GM12892 (cell line): ENCODE measurements around the gene P2RX1.

Source experiments
- DNase-seq: peaks from one replicate; pipeline ENCODE4 v3.0.0; 2011; ENCODE audit not compliant: insufficient read length
- FAIRE-seq: peaks from 2 replicates; lab custom pipeline; 2011; peaks lifted over from hg19 to GRCh38; lab: Jason Lieb, UNC
- POLR2A ChIP-seq: IDR thresholded peaks from 2 replicates; pipeline ENCODE4 v1.6.1; 2011; ENCODE audit warnings: low read depth, low read length, control low read depth
- POLR2AphosphoS5 ChIP-seq: IDR thresholded peaks from 2 replicates; pipeline ENCODE4 v1.6.1; 2011; ENCODE audit warnings: low read depth, low read length, control low read depth
- TAF1 ChIP-seq: IDR thresholded peaks from 2 replicates; pipeline ENCODE4 v1.6.1; 2011; ENCODE audit warnings: low read depth, mild to moderate bottlenecking, control low read depth, low read length, borderline replicate concordance

Gene P2RX1

DNA sequence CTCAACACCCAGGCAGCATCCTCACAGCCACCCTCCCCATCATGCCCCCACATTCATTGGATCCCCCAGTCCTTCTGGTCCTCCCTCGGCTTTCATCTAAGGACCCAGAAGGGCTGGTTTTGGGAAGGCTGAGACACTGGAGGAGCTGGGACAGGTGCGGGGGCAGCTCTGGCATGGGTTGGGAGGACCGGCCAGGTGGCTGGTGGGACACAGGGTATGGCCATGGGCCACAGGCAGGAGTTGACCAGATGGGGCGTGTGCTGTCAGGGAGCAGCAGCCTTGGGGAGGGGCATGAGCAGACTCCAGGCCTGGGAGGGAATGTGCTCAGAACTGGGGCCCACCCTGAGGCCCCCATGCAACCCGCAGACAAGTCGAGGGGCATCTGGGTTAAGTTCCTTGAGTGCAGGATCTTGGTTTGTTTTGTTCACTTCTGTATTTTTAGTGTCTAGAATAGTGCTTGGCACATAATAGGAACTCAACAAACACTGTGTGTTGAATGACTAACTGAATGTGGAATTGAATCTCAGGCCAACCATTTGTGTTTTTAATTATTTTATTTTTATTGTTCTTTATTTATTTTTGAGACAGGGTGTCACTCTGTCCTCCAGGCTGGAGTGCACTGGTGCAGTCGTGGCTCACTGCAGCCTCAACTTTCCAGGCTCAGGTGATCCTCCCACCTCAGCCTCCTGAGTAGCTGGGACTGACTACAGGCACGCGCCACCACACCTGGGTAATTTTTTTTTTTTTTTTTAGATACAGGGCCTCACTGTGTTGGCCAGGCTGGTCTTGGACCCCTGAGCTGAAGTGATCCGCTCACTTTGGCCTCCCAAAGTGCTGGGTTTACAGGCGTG is 5.6 kb downstream of the P2RX1 start:
- TF ChIP-seq POLR2AphosphoS5 (no peak), POLR2A (no peak), TAF1 (no peak)
- FAIRE-seq (no peak), DNase-seq (no peak)

DNA sequence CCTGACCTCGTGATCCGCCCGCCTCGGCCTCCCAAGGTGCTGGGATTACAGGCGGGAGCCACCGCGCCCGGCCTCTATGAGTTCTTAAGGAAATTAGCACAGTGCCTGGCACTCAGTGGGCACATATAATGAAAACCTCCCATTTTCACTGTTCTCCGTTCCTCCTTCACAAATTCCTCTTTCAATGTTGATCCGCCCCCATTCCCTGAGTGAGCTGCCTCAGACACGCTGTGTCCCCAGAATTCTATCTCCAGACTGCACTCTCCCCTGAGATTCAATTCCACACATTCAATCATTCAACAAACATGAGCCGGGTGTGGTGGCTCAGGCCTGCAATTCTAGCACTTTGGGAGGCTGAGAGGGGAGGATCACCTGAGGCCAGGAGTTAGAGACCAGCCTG is 7.0 kb downstream of the P2RX1 start:
- DNase-seq: no peak
- TF ChIP-seq POLR2A (no peak), TAF1 (no peak), POLR2AphosphoS5 (no peak)
- FAIRE-seq: no peak

DNA sequence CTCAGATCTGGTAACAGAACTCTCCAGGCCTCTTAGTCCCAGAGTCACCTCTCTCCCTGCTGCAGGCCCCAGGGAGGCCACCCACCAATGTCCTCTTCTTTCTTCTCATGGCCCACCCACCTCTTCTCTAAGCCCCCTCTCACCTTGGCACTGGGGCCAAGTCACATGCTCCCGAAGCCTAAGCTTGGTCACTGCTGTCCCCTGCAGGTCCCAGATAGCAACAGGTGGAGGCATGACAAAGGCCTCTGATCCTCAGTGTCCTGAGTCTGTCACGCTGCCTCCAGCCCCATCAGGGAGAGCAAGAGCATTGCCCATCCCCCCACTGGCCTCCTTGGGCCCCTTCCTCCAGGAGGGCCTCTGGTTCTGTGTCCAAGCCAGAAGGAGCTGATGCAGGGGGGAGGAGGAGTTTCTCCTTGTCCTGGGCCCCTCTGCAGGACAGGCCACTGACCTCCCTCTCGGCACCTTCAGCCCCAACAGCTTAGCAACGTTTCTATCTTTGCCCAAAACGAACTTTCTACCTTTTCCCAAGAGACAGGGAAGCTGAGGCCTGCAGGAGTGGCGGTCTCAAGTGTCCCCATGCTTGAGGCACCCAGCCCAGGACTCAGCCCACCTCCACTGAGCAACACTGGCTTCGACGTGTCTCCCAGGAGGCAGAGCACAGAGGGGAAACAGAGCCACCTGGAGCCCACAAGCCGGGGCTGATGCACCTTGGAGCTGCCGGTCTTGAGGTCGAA is 8.6 kb downstream of the P2RX1 start:
- no peak for TF ChIP-seq POLR2AphosphoS5
- TF ChIP-seq POLR2A: no peak
- TF ChIP-seq TAF1: no peak
- no peak for DNase-seq
- FAIRE-seq: no peak

DNA sequence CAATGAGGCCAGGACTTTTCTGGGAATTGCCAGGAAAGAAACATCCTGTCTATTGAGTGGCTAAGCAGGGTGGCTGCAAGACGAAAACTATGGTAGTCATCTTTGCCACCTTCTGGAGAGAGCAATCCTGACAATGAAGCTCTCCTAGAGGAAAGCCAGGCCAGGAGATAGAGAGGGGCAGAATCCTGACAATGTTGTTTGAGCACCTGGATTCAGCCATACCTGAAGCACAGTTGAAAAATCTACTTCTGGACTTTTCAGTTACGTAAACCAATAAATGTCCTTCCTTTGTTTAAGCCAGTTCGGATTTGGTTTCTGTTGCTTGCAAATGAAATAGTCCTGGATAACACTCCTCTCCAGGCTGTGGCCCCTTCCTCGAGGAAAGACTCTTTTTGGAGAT is 9.4 kb downstream of the P2RX1 start:
- no peak for TF ChIP-seq TAF1
- TF ChIP-seq POLR2AphosphoS5: no peak
- no peak for TF ChIP-seq POLR2A
- no peak for DNase-seq
- FAIRE-seq: no peak

DNA sequence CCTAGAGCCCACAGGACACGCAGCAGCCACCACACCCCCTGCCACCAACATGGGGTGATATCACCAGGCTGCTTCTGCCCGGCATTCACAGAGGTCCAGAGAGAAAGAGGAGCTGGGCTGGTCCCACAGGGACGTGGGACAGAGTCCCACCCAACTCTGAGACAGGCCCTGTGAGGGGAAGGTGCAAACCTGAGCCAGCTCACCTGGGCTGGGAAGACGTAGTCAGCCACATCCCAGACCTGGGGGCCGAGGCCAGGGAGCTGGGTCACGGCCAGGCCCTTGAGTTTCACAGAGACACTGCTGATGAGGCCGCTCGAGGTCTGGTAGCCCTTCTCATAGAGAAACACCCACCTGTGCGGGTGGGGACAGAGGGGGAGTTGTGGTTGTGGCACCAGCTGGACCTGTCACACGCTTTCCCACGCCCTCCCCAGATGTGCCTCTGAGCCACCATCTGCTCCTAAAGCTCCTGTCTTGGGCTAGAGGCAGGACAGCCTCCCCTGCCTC is 11.2 kb downstream of the P2RX1 start:
- DNase-seq (no peak), FAIRE-seq (no peak)
- no peak for TF ChIP-seq POLR2A
- TF ChIP-seq TAF1: 0 out of 2 replicates have a peak, but pooled peaks have one; percentile 11
- no peak for TF ChIP-seq POLR2AphosphoS5

DNA sequence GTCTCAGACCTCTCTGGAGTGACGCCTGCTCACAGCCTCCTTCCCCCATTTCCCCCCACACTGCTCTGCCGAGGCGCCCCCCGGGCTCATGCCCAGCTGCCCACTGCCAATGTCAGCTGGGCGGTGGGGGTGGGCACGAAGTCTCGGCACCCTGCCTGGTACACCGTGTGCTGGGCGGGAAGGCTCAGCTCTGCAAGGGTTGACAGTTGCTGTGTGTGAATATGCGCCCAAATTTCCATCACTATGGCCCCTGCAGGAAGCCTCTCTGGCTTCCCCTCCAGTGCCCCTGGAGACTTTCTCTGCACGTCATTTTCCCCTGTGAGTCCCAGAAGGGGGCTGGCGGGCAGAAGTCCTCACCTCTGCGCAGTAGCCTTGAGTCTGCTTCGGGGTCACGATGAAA is 11.8 kb downstream of the P2RX1 start:
- DNase-seq (no peak), FAIRE-seq (peak; percentile 73)
- TF ChIP-seq TAF1: no peak
- TF ChIP-seq POLR2AphosphoS5: no peak
- TF ChIP-seq POLR2A: no peak

DNA sequence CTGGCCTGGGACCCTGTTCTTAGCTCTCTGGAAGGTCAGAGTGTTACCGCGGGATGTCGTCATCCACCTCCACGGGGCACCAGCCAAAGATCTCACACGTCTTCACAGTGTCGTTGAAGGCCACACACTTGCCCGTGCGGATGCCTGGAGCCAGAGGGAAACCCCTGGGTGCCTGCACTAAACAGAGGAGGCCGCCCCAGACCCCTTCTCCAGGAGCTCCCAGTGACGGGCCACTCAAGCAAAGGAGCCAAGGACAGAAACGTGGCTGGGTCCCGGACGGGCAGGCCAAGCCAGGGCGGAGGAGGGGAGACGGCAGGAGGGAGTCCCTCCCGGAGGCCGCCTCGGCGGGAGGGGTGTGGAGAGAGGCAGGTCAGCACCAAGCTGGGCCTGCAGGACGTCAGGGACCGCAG is 12.4 kb downstream of the P2RX1 start:
- FAIRE-seq (no peak), DNase-seq (no peak)
- TF ChIP-seq TAF1 (no peak), POLR2A (no peak), POLR2AphosphoS5 (no peak)

DNA sequence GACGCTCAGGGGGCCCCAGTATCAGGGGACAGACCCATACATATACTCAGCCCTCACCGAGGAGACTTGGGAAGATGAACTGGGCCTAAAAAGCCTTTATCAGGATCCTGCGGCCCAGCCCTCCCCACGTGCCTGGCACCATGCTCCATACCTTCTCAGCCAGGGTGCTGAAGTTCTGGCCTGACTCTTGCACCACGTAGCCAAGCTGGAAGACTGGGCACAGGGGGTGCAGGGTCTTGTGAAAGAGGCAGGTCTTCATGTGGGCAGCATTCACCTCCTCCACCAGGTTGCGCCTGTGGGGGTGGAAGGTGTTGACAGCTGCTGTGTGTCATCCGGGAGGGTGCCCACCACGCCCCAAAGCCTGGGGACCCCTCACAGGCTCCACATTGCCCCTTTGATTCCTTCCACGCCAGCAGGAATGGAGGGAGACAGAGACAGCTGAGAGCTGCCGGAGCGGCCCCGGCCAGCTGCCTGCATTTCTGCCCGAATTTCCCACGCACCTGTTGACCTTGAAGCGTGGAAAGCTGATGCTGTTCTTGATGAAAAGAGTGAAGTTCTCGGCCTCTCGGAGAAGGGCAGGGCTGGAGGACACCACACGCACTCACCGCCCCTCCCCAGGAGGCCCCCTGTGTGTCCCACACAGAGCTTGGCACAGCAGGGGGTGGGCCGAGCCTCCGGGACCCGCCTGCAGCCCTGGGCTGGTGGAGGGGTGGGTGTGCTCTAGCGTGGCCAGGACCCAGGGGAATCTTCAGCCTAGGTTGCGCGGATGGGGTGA is 13.0 kb downstream of the P2RX1 start:
- FAIRE-seq (no peak), DNase-seq (no peak)
- TF ChIP-seq TAF1 (no peak), POLR2A (no peak), POLR2AphosphoS5 (no peak)

DNA sequence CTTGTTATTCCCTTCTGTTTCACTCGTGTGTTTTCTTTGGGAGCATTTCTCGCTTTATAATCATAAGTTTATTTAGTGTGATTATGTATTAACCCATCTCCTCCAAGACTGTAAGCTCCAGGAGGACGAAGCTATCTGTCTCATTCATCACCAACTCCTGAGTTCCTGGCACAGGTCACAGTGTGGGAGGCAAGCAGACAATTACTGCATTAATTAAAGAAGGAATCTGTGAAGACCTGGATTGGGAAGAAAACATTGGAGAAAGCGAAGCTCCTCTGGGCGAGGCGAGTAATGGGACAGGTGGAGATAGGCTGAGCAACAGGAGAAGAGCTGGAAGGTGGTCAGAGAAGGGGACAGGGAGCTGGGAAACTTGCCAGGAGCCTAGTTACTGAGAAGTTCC is 15.6 kb downstream of the P2RX1 start:
- TF ChIP-seq POLR2AphosphoS5 (no peak), POLR2A (no peak), TAF1 (no peak)
- FAIRE-seq: no peak
- DNase-seq: no peak

DNA sequence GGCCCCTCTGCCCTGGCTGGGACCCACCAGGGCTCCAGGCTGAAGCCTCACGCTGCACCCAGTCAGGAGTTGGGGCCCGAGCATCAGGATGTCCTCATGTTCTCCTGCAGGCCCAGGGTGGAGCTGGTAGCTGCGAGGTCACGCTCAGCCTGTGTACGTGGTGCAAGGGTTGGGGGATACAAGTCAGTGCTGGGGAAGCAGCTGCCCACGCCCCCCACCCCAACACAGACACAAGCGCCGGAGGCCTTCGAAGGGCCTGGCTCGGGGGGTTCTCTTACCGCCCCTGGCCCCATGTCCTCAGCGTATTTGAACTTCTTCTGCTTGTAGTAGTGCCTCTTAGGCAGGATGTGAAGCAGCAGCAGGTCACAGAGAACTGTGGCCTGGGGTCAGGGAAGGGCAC is 18.5 kb downstream of the P2RX1 start:
- no peak for TF ChIP-seq POLR2A
- no peak for TF ChIP-seq TAF1
- TF ChIP-seq POLR2AphosphoS5: no peak
- FAIRE-seq (no peak), DNase-seq (no peak)

DNA sequence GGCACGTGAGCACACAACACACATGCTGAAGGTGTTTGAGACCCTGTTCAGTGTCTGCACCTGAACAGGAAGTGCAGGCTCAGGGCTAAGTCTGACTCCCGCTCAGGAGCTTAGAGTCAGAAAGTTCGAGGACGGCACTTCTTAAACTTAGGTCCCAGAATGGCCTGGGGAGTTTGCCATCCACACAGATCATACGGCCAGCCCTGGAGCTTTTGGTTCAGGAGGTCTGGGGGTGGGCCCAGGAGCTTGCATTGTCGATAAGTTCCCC is 19.4 kb downstream of the P2RX1 start:
- DNase-seq: no peak

More for the DNA sequence above, 19.4 kb downstream of the P2RX1 start:
- FAIRE-seq: no peak
- no peak for TF ChIP-seq TAF1
- TF ChIP-seq POLR2A: no peak
- no peak for TF ChIP-seq POLR2AphosphoS5
